ENCODE results near the gene BRICD5. TPM values are rescaled to one million over a fixed set of nuclear protein-coding genes. Genes with fewer than 3 reads are reported as not detected.
"Not testable (repeated sequence)": the region's sequence is repeated elsewhere in the genome, so short reads cannot be mapped to it uniquely, and the experiment has no call there.

Gene BRICD5
- total and polyA plus RNA-seq, 3 donors from 2014 or later, result 25.1 to 66.5 (median 37.8) TPM

- Histone ChIP-seq H3K36me3 (ENCODE audit: low read depth, missing control alignments) (no peaks in the 10 kb centered on the region), H3K9me3 (no peaks in the 10 kb centered on the region), H3K27ac (no peak overlapping the region), H3K4me1 (no peaks in the 10 kb centered on the region), H3K4me3 (no peak overlapping the region), H3K27me3 (no peaks in the 10 kb centered on the region)
- intact Hi-C loops (cut with DNase I; ENCODE audit: low total_unique reads), result no loop called here
- no peak for DNase-seq
- WGBS, 2 donors, result 97% methylated on average over 19 of the region's 19 CpGs; no CpG with 5 or more reads in 1 of the 2 donors
- no peak for TF ChIP-seq POLR2A (IDR thresholded peaks at IDR 0.05)
- TF ChIP-seq CTCF (IDR thresholded peaks at IDR 0.05), result no peak
These were observed 32.4 kb upstream of the BRICD5 start for GRCh38 chr16:2243031-2243528.

- Histone ChIP-seq H3K4me1 (no peaks in the 10 kb centered on the region), H3K27me3 (no peaks in the 10 kb centered on the region), H3K27ac (no peak overlapping the region), H3K4me3 (no peak overlapping the region), H3K36me3 (ENCODE audit: low read depth, missing control alignments) (no peaks in the 10 kb centered on the region), H3K9me3 (no peaks in the 10 kb centered on the region)
- intact Hi-C loops (cut with DNase I; ENCODE audit: low total_unique reads), result no loop called here
- TF ChIP-seq POLR2A (IDR thresholded peaks at IDR 0.05), result no peak
- no peak for TF ChIP-seq CTCF (IDR thresholded peaks at IDR 0.05)
- no peak for DNase-seq
- WGBS, 2 donors, result 75 to 80% methylated on average over 11 of the region's 11 CpGs
These were observed 31.9 kb upstream of the BRICD5 start for GRCh38 chr16:2242598-2242997.

GRCh38 chr16:2240331-2240730 is 29.7 kb upstream of the BRICD5 start:
- H3K4me3 ChIP-seq; H3K9me3 ChIP-seq; H3K36me3 ChIP-seq (ENCODE audit: low read depth, missing control alignments); H3K27me3 ChIP-seq; intact Hi-C loops (cut with DNase I; ENCODE audit: low total_unique reads); H3K27ac ChIP-seq; DNase-seq; H3K4me1 ChIP-seq: not testable (repeated sequence)
- 80 to 87% methylated on average over 9 of the region's 9 CpGs for WGBS, 2 donors

- Histone ChIP-seq H3K36me3 (ENCODE audit: low read depth, missing control alignments) (no peaks in the 10 kb centered on the region), H3K27me3 (no peaks in the 10 kb centered on the region), H3K4me3 (no peak overlapping the region), H3K4me1 (peaks cover 9% of the 10 kb centered on the region), H3K27ac (no peak overlapping the region), H3K9me3 (no peaks in the 10 kb centered on the region)
- DNase-seq, result no peak
- intact Hi-C loops (cut with DNase I; ENCODE audit: low total_unique reads), result no loop called here
- 84 to 87% methylated on average over 5 to 15 of the region's 15 CpGs for WGBS, 2 donors
- TF ChIP-seq POLR2A (IDR thresholded peaks at IDR 0.05) (no peak), CTCF (IDR thresholded peaks at IDR 0.05) (no peak)
These were observed 28.4 kb upstream of the BRICD5 start for GRCh38 chr16:2238838-2239675.

- DNase-seq, result no peak
- H3K4me1 ChIP-seq, result peaks cover 9% of the 10 kb centered on the region
- intact Hi-C loops (cut with DNase I; ENCODE audit: low total_unique reads), result no loop called here
- H3K27ac ChIP-seq, result no peak overlapping the region
- TF ChIP-seq CTCF (IDR thresholded peaks at IDR 0.05) (no peak), POLR2A (IDR thresholded peaks at IDR 0.05) (no peak)
- H3K9me3 ChIP-seq, result no peaks in the 10 kb centered on the region
- H3K36me3 ChIP-seq (ENCODE audit: low read depth, missing control alignments), result no peaks in the 10 kb centered on the region
- 60 to 75% methylated on average over 1 to 18 of the region's 18 CpGs for WGBS, 2 donors
- H3K4me3 ChIP-seq, result no peak overlapping the region
- no peaks in the 10 kb centered on the region for H3K27me3 ChIP-seq
These were observed 27.6 kb upstream of the BRICD5 start for GRCh38 chr16:2238150-2238837.

All from testis (tissue), 3 donors.